GM19455 (cell line): ENCODE results near the gene MTHFSD.

Experiments used
- ATAC-seq: cut with Tn5 transposase; IDR thresholded peaks from one replicate; pipeline ENCODE4 v1.9.1; 2021; ENCODE audit not compliant: unreplicated experiment

Gene MTHFSD

GRCh38 chr16:86492961-86493629 is 61.9 kb downstream of the MTHFSD start:
- no peak for ATAC-seq

- ATAC-seq = no peak
These were observed 62.6 kb downstream of the MTHFSD start for GRCh38 chr16:86492267-86492960.

- no peak for ATAC-seq
These were observed 63.4 kb downstream of the MTHFSD start for GRCh38 chr16:86491640-86492023.

GRCh38 chr16:86490859-86491639 is 64.0 kb downstream of the MTHFSD start:
- ATAC-seq = no peak

- ATAC-seq = no peak
These were observed 69.3 kb downstream of the MTHFSD start for GRCh38 chr16:86485746-86486145.

GRCh38 chr16:86484240-86484639 is 70.8 kb downstream of the MTHFSD start:
- ATAC-seq = no peak

GRCh38 chr16:86481607-86482006 is 73.4 kb downstream of the MTHFSD start:
- no peak for ATAC-seq

- ATAC-seq = no peak
These were observed 74.6 kb downstream of the MTHFSD start for GRCh38 chr16:86480444-86480843.
